HEK293 (cell line): ENCODE results near the gene SNAPC2.

Experiments
- BCL11B ChIP-seq: fragments of 450-650 bp; formaldehyde crosslinking; IDR thresholded peaks from 2 replicates; pipeline ENCODE4 v1.5.1; 2016; ENCODE audit warnings: low read depth, missing biosample characterization, missing genetic modification characterization
- GLIS2 ChIP-seq: fragments of 450-650 bp; formaldehyde crosslinking; IDR thresholded peaks from 2 replicates; pipeline ENCODE4 v1.5.1; 2016; ENCODE audit warnings: missing biosample characterization, missing genetic modification characterization
- MEIS1 ChIP-seq: sonication (generic); formaldehyde crosslinking; IDR thresholded peaks from 2 replicates; pipeline ENCODE4 v1.8.1; 2022; ENCODE audit warnings: missing genetic modification reagents, mild to moderate bottlenecking, borderline replicate concordance
- SP3 ChIP-seq: fragments of 450-650 bp; formaldehyde crosslinking; IDR thresholded peaks from 2 replicates; pipeline ENCODE4 v1.5.1; 2016; ENCODE audit warnings: missing biosample characterization, missing genetic modification characterization
- ZBTB17 ChIP-seq: fragments of 450-650 bp; formaldehyde crosslinking; IDR thresholded peaks from 2 replicates; pipeline ENCODE4 v1.5.1; 2016; ENCODE audit warnings: missing biosample characterization, missing genetic modification characterization
- ZBTB20 ChIP-seq: fragments of 450-650 bp; formaldehyde crosslinking; IDR thresholded peaks from 2 replicates; pipeline ENCODE4 v1.5.1; 2016; ENCODE audit warnings: missing biosample characterization, missing genetic modification characterization
- ZFHX2 ChIP-seq: fragments of 450-650 bp; formaldehyde crosslinking; conservative IDR thresholded peaks from 2 replicates; pipeline ENCODE4 v1.5.1; 2016; ENCODE audit warnings: missing biosample characterization, missing genetic modification characterization
- ZNF112 ChIP-seq: fragments of 450-650 bp; formaldehyde crosslinking; IDR thresholded peaks from 2 replicates; pipeline ENCODE4 v1.5.0; 2017; ENCODE audit warnings: missing biosample characterization, missing genetic modification characterization
- ZNF146 ChIP-seq: fragments of 450-650 bp; formaldehyde crosslinking; IDR thresholded peaks from 2 replicates; pipeline ENCODE4 v1.5.1; 2016; ENCODE audit warnings: missing biosample characterization, missing genetic modification characterization
- ZNF155 ChIP-seq: fragments of 450-650 bp; formaldehyde crosslinking; IDR thresholded peaks from 2 replicates; pipeline ENCODE4 v1.5.1; 2016; ENCODE audit warnings: missing biosample characterization, missing genetic modification characterization
- ZNF23 ChIP-seq: fragments of 450-650 bp; formaldehyde crosslinking; IDR thresholded peaks from 2 replicates; pipeline ENCODE4 v1.5.1; 2016; ENCODE audit warnings: missing biosample characterization, missing genetic modification characterization, borderline replicate concordance
- ZNF280D ChIP-seq: fragments of 450-650 bp; formaldehyde crosslinking; IDR thresholded peaks from 2 replicates; pipeline ENCODE4 v1.5.1; 2016; ENCODE audit warnings: missing biosample characterization, missing genetic modification characterization
- ZNF549 ChIP-seq: fragments of 450-650 bp; IDR thresholded peaks from 2 replicates; pipeline ENCODE4 v1.5.1; 2018; ENCODE audit warnings: missing biosample characterization, missing genetic modification characterization, mild to moderate bottlenecking, inconsistent platforms, moderate library complexity
- ZNF561 ChIP-seq: fragments of 450-650 bp; IDR thresholded peaks from 2 replicates; pipeline ENCODE4 v1.5.1; 2018; ENCODE audit warnings: missing biosample characterization, missing genetic modification characterization, borderline replicate concordance
- ZNF580 ChIP-seq: fragments of 450-650 bp; formaldehyde crosslinking; IDR thresholded peaks from 2 replicates; pipeline ENCODE4 v1.5.1; 2016; ENCODE audit warnings: missing biosample characterization, missing genetic modification characterization
- ZNF629 ChIP-seq: fragments of 450-650 bp; formaldehyde crosslinking; IDR thresholded peaks from 2 replicates; pipeline ENCODE4 v1.5.1; 2017; ENCODE audit warnings: missing biosample characterization, missing genetic modification characterization
- ZNF777 ChIP-seq: fragments of 450-650 bp; formaldehyde crosslinking; IDR thresholded peaks from 2 replicates; pipeline ENCODE4 v1.5.1; 2017; ENCODE audit warnings: missing biosample characterization, missing genetic modification characterization, borderline replicate concordance
- TF ChIP-seq, protein P1 (sequence below): fragments of 450-650 bp; formaldehyde crosslinking; IDR thresholded peaks from 2 replicates; pipeline ENCODE4 v1.5.1; 2016; ENCODE audit warnings: missing biosample characterization, missing genetic modification characterization
- TF ChIP-seq, protein P2 (sequence below): fragments of 450-650 bp; formaldehyde crosslinking; IDR thresholded peaks from 2 replicates; pipeline ENCODE4 v1.5.1; 2016; ENCODE audit warnings: missing biosample characterization, missing genetic modification characterization
- TF ChIP-seq, protein P3 (sequence below): fragments of 450-650 bp; formaldehyde crosslinking; IDR thresholded peaks from 2 replicates; pipeline ENCODE4 v1.5.1; 2016; ENCODE audit warnings: missing biosample characterization, missing genetic modification characterization

The SNAPC2 gene

DNA sequence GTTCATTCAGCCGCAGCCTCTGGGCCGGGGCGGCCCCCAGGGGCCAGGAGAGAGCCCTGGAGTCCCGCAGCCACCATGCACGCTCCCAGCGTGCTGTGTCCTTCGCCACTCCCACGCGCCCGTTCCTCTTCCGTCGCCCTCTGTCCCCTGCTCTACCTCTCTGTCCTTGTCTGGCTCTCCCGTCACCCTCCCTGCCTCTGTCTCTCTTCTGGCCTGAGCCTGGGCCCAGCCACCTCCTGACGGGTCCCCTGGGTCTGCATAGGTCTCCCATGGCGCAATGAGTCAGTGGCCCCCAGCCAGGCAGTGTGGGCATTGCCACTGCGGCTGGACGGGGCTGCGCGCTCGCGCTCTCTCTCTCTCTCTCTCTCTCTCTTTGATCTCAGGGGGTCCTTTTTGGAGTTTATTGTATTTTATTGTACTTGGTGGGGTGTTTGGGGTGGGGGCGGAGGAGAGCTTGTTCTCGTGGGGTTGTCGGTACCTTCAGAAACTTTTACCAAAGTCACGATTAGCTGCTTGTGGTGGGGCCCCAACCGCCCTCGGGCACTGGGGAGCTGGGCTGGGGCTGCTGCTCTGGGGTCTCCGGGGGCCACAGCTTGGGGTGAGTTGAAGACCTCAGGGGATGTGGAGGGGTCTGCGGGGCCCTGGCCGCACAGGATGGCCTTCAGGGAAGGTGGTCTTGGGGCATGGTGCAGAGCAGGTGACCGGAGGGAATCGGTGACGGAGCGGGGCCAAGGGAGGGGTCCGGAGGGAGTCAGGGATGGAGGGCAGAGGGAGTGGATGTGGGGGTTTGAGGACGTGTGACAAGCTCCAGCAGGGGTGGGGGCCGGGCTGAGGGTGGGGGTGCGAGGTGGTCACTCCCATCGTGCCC lies 7.2 kb upstream of the SNAPC2 start (continued):
- TF ChIP-seq, protein P1, sequence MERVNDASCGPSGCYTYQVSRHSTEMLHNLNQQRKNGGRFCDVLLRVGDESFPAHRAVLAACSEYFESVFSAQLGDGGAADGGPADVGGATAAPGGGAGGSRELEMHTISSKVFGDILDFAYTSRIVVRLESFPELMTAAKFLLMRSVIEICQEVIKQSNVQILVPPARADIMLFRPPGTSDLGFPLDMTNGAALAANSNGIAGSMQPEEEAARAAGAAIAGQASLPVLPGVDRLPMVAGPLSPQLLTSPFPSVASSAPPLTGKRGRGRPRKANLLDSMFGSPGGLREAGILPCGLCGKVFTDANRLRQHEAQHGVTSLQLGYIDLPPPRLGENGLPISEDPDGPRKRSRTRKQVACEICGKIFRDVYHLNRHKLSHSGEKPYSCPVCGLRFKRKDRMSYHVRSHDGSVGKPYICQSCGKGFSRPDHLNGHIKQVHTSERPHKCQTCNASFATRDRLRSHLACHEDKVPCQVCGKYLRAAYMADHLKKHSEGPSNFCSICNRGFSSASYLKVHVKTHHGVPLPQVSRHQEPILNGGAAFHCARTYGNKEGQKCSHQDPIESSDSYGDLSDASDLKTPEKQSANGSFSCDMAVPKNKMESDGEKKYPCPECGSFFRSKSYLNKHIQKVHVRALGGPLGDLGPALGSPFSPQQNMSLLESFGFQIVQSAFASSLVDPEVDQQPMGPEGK (tag by site-specific recombination), result peak; percentile 52
- TF ChIP-seq, protein P2, sequence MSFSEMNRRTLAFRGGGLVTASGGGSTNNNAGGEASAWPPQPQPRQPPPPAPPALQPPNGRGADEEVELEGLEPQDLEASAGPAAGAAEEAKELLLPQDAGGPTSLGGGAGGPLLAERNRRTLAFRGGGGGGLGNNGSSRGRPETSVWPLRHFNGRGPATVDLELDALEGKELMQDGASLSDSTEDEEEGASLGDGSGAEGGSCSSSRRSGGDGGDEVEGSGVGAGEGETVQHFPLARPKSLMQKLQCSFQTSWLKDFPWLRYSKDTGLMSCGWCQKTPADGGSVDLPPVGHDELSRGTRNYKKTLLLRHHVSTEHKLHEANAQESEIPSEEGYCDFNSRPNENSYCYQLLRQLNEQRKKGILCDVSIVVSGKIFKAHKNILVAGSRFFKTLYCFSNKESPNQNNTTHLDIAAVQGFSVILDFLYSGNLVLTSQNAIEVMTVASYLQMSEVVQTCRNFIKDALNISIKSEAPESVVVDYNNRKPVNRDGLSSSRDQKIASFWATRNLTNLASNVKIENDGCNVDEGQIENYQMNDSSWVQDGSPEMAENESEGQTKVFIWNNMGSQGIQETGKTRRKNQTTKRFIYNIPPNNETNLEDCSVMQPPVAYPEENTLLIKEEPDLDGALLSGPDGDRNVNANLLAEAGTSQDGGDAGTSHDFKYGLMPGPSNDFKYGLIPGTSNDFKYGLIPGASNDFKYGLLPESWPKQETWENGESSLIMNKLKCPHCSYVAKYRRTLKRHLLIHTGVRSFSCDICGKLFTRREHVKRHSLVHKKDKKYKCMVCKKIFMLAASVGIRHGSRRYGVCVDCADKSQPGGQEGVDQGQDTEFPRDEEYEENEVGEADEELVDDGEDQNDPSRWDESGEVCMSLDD (tag by site-specific recombination), result no peak
- TF ChIP-seq ZNF155 (tag by site-specific recombination), result no peak
- TF ChIP-seq ZFHX2 (tag by site-specific recombination), result no peak
- TF ChIP-seq ZBTB17 (tag by site-specific recombination), result no peak
- no peak for TF ChIP-seq ZNF777 (tag by site-specific recombination)
- TF ChIP-seq GLIS2, result peak; percentile 43
- TF ChIP-seq ZNF280D (tag by site-specific recombination), result no peak
- no peak for TF ChIP-seq ZNF629 (tag by site-specific recombination)
- TF ChIP-seq SP3, result no peak
- no peak for TF ChIP-seq ZNF23 (tag by site-specific recombination)
- no peak for TF ChIP-seq ZNF146
- no peak for TF ChIP-seq ZNF561
- TF ChIP-seq ZBTB20, result no peak
- TF ChIP-seq, protein P3, sequence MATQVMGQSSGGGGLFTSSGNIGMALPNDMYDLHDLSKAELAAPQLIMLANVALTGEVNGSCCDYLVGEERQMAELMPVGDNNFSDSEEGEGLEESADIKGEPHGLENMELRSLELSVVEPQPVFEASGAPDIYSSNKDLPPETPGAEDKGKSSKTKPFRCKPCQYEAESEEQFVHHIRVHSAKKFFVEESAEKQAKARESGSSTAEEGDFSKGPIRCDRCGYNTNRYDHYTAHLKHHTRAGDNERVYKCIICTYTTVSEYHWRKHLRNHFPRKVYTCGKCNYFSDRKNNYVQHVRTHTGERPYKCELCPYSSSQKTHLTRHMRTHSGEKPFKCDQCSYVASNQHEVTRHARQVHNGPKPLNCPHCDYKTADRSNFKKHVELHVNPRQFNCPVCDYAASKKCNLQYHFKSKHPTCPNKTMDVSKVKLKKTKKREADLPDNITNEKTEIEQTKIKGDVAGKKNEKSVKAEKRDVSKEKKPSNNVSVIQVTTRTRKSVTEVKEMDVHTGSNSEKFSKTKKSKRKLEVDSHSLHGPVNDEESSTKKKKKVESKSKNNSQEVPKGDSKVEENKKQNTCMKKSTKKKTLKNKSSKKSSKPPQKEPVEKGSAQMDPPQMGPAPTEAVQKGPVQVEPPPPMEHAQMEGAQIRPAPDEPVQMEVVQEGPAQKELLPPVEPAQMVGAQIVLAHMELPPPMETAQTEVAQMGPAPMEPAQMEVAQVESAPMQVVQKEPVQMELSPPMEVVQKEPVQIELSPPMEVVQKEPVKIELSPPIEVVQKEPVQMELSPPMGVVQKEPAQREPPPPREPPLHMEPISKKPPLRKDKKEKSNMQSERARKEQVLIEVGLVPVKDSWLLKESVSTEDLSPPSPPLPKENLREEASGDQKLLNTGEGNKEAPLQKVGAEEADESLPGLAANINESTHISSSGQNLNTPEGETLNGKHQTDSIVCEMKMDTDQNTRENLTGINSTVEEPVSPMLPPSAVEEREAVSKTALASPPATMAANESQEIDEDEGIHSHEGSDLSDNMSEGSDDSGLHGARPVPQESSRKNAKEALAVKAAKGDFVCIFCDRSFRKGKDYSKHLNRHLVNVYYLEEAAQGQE (tag by site-specific recombination), result no peak
- no peak for TF ChIP-seq ZNF580 (tag by site-specific recombination)
- TF ChIP-seq ZNF112 (tag by site-specific recombination), result no peak
- peak; percentile 19; the same call in 1 of the 2 replicates for TF ChIP-seq BCL11B
- TF ChIP-seq MEIS1 (CRISPR knock-in tag), result no peak
- TF ChIP-seq ZNF549 (tag by site-specific recombination), result no peak
